CD4-positive, alpha-beta T cell treated with Interleukin-17A for 4 hours (primary cell): ENCODE data around the gene CRIM1.

Experiments used
- DNase-seq: peaks from one replicate; pipeline ENCODE4 v3.0.0-alpha.2; 2020; ENCODE audit warnings: mixed read lengths

CRIM1 gene

DNA sequence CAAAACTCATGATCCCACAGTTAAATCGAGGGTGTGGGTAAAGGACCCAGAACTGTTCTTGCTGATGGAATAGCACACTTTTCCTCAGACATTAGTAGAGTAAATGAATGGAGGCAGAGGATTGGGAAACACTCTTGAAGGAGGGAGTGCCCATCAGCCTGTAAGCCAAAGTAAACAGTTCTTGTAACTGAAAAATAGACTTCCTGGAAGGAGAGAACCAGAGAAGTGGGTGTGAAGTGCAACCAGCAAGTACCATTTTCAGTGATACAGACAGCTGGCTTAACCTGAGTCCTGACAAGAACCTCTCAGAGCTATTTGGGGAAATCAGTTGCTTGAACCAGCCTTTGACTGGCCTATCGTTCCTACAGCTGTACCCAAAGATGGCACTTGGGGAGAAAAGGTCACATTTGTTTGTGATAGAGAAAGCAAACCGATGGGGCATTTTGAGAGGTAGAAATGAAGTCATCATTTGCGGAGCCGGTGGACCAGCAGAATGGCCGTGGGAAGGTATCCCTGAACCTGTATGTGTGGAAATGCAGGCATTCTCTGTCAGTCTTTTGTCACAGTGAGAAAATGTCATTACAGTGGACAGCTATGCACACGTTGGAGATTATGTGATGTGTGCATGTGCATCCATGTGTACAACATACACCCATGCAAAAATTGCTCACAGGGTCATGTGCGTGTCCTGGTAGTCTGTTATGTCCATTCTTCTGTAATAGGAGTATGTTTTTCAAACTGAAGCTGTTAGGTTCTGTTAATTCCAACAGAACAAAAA, 17.8 kb downstream of the CRIM1 start:
- DNase-seq = no peak

GRCh38 chr2:36374585-36374984, 19.0 kb downstream of the CRIM1 start:
- no peak for DNase-seq

- no peak for DNase-seq
Observed at GRCh38 chr2:36376319-36376765, 20.8 kb downstream of the CRIM1 start.

GRCh38 chr2:36376992-36377738, 21.6 kb downstream of the CRIM1 start:
- DNase-seq = no peak

DNA sequence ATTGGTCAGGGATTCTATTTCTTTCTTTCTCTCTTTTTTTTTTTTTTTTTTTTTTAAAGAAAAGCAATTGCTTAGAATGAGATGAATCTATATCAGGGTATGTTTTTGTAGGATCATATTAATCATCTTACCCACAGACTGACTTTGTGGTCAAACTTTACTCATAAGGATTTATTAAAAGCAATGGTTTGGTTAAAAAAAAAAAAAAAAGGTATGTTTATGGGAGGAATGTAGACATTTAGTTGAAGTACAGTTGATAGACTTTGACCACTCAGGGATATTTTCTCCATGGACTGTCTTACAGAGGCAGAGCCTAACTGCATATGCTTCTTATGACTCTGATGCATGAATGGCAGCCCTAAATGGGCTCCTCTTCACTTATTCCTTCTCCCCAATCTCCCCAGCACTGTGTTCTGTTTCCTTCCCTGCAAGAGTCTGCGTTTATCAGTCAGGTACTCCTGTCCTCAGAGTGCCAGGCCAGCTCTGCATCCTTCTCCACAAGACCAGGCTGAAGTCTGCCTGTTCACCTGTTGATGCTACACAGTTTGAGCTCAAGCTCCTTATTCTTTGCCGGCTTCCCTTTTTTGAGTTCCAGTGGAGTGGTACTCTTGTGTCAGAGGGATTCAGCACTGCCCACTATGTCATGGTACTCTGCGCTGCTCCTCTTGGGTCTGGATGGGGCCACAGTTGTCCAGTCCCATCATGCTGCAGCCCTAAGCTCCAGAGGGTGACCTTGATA, 24.3 kb downstream of the CRIM1 start:
- DNase-seq = no peak

GRCh38 chr2:36380624-36381481, 25.3 kb downstream of the CRIM1 start:
- DNase-seq = no peak

DNA sequence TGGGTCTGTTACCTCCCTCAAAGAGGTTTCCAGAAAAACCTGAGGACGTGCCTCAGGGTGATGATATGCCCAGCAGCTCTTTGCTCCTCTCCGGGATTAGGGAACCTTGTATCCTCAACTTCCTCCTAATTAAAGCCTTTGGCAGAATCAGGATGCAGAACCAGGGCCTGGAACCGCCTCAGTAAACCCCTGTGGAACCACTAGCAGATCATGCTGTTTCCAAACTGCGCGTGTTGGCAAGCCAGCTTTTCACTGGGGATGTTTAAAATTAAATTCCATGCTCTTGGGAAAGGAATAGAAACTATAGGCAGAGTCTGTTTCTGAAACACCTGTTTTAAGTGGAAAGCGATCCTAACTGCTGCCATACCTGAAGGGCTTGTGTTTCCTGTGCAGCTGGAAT, 26.4 kb downstream of the CRIM1 start:
- no peak for DNase-seq

DNA sequence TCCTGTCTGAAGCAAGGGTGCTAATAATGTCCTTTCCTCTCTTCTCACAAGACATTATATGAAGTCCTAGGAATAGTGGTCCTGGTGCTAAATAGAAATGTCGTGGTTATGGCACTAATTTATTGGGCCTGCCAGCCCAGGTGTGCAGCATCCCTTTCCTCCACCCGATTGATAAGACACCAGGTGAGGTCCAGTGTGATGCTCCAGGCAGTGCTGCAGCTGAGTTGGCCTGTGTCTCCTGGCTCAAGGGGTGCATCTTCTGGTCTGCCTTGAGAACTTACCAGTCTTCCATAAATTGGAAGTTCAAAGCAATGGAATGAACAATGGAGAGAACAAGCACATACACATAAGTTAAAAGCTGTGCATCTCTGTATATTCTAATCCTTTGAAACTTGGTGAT, 26.9 kb downstream of the CRIM1 start:
- DNase-seq = no peak

- no peak for DNase-seq
Observed at GRCh38 chr2:36383726-36384125, 28.1 kb downstream of the CRIM1 start.

GRCh38 chr2:36384454-36384853, 28.9 kb downstream of the CRIM1 start:
- DNase-seq = no peak

DNA sequence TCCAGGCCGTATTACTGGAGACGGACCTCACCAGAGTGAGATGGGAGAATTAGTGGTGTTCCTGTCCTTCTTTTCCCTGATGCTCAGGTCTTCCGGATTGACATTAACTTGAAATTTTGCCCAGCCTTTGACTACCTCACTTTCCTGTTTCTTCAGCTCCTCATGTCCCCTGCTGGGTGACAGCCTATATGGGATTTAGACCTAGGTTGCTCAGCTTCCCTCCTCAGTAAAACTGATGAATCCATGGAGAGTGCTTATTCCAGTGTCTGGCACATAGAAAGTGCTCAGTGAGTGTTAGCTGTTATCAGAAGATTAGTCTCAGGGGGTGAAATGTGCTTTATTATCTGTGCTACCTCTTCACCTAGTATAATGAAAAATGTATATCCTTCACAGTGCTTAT, 30.0 kb downstream of the CRIM1 start:
- no peak for DNase-seq

GRCh38 chr2:36387258-36387916, 31.8 kb downstream of the CRIM1 start:
- DNase-seq = no peak

DNA sequence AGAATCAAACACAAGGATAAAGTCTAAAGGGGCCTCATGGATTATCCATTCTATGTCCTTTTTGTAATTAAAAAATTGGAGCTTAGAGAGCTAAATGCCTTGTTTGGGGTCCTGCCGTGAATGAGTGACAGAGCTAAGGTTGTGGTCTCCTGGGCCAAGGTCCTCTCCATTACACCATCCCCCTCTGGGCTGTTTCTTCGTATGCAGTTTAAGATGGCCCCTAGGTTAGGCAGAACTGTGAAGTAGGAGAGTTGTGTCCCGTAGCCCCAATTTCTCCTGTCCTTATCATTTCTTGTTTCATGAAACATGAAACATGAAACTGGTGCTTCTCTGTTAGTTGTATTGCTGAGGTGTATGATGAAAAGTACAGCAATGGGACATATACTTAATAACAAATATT, 32.9 kb downstream of the CRIM1 start:
- DNase-seq = no peak

DNA sequence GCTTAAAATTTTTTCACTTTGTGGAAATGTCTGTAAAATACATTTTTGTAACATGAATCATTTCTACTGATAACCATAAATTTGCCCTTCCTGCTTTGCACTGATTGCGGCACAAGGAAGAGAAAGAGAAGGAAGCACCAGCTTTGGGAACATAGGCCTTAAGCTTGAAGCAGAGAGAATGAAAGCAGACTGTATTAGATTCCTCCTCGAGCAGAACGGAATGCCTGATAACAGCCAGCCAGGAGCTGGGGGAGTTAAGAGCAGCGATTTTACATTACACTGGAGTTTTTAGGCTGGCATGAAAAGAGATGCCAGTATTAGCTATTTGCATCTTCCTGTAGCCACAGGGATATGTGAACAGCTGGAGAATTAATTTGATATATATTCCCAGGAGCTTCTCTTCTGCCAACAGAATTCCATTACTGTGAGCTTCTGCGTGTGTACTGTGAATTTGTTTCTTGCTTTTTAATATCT, 33.5 kb downstream of the CRIM1 start:
- DNase-seq = no peak

GRCh38 chr2:36389577-36389976, 34.0 kb downstream of the CRIM1 start:
- no peak for DNase-seq

- no peak for DNase-seq
Observed at GRCh38 chr2:36392571-36393255, 37.1 kb downstream of the CRIM1 start.

DNA sequence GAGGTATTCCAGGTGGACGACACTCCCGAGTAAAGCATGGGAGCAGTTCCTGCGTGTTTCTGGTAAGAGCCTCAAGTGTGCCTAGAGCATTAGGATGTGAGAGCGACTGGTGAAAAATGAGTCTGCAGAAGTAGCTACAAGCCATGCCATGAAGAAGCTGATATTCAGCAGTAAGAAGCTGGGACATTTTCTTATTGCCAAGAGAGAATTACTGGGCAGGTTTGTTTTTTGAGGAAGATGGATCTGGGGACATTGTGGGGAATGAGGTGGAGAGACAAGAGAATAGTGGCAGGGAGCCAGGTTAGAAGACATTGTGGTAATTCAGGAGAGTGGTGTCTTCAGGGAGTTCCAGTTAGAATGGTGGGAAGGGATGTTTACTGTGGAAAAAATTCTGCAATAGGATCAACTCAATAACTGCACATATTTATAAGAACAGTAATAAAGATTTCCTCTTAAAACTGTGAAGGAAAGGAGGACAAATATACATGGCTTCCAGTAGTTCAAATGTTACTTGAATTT, 38.2 kb downstream of the CRIM1 start:
- DNase-seq = no peak

DNA sequence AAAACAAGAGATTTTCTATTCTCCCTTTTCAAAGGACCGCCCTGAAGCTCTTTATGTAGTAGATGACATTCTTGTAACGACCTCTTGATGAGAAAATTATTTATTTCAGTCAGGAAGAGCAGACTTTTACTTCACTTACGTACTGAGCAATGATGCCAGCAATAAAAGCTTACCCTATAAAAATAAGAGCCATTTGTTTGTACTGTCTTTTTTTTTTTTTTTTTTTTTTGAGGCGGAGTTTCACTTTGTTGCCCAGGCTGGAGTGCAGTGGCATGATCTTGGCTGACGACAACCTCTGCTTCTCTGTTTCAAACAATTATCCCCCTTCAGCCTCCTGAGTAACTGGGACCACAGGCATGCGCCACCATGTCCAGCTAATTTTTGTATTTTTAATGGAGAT, 39.2 kb downstream of the CRIM1 start:
- no peak for DNase-seq

DNA sequence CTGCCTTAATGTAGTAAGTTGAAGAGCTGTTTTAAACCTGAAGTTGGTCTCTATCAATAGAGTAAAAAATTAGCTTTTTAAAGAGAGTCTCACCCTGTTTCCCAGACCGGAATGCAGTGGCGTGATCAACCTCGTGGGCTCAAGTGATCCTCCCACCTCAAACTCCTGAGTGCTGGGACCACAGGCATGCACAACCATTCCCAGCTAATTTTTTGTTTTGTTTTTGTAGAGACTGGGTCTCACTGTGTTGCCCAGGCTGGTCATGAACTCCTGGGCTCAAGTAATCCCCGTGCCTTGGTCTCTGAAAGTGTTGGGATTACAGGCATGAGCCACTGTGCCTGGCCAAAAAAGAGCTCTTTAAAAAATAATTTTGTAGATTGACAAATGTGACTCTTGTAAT, 40.3 kb downstream of the CRIM1 start:
- DNase-seq = no peak

- no peak for DNase-seq
Observed at GRCh38 chr2:36396878-36397539, 41.4 kb downstream of the CRIM1 start.
